GM12872 (cell line): ENCODE measurements around the gene LPIN3.

Experiments used
- TF ChIP-seq, protein P1 (sequence below): IDR thresholded peaks from 3 replicates; pipeline ENCODE4 v1.5.1; 2011; ENCODE audit warnings: low read depth, mild to moderate bottlenecking, low read length, moderate library complexity; ENCODE audit not compliant: insufficient read depth

LPIN3 gene

DNA sequence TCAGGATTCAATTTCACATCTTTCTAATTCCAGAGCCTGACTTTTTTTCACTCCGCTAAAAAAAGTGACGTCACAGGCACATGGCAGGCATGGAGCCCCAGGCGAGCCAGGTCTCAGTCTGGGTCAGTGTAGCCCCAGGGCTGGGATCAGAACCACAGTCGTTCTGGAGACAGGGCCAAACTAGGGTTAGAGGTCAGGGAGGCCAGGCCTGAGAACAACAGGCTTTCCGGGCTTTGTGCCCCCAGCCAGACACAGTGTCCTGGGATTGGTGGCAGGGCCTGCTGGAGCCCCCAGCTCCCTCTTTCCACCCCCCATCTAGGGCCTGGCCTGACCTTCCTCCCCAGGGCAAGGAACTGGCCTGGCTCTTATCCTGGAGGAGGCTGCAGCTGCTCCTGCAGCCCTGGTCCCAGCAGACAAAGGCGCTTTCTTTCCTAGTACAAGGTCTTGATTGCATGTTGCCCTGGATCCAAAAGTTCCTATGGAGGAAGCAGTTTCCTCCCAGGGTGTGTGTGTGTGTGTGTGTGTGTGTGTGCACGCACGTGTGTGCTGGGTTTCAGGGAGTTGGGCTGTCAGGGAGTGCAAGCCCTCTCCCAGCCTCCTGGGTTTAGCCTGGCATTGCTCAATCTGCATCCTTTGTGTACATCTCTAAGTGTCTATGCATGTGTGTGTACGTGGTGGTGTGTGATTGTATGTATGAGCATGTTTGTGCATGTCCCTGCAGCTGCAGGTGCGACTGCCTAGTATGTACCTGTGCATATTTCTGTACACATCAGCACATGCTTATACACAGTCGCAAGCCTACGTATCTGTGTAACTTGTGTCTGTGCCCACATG is 52.5 kb downstream of the LPIN3 start:
- TF ChIP-seq, protein P1, sequence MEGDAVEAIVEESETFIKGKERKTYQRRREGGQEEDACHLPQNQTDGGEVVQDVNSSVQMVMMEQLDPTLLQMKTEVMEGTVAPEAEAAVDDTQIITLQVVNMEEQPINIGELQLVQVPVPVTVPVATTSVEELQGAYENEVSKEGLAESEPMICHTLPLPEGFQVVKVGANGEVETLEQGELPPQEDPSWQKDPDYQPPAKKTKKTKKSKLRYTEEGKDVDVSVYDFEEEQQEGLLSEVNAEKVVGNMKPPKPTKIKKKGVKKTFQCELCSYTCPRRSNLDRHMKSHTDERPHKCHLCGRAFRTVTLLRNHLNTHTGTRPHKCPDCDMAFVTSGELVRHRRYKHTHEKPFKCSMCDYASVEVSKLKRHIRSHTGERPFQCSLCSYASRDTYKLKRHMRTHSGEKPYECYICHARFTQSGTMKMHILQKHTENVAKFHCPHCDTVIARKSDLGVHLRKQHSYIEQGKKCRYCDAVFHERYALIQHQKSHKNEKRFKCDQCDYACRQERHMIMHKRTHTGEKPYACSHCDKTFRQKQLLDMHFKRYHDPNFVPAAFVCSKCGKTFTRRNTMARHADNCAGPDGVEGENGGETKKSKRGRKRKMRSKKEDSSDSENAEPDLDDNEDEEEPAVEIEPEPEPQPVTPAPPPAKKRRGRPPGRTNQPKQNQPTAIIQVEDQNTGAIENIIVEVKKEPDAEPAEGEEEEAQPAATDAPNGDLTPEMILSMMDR, result no peak

DNA sequence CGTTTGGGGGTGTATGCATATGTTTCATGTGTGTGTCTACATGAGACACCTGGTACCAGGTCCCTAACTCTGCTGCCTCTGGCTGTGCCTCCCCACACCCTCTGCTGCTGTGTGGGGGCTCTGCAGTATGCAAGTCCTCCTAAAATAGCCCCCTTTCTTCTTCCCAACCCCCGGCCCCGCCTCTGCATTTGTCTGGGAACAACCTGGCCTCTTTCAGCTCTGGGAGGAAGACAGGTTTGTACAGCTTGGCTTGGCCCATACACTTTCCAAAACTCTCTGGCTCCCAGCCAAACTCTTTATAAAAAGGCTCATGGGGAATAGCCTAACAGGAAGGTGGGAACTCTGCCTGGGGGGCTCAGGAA is 53.1 kb downstream of the LPIN3 start:
- TF ChIP-seq, protein P1, result no peak

DNA sequence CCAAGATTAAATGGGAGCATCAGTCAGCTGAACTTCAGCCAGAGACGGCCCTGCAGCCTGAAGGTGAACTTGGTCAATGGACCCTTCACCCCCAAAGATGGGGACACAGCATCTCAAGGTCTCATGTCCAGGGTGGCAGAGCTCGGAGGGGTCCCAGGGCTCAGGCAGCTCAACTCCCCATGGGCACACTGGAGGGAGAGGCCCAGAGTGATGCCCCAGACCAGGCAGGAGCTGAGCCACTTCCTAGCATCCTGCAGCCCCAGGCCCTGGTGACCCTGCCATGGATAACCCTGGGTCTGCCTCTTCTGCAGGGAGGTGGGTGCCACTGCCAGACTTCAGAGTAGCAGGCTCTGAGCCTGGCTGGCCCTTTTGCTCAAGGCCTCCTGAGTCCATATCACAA is 53.5 kb downstream of the LPIN3 start:
- TF ChIP-seq, protein P1, result no peak

DNA sequence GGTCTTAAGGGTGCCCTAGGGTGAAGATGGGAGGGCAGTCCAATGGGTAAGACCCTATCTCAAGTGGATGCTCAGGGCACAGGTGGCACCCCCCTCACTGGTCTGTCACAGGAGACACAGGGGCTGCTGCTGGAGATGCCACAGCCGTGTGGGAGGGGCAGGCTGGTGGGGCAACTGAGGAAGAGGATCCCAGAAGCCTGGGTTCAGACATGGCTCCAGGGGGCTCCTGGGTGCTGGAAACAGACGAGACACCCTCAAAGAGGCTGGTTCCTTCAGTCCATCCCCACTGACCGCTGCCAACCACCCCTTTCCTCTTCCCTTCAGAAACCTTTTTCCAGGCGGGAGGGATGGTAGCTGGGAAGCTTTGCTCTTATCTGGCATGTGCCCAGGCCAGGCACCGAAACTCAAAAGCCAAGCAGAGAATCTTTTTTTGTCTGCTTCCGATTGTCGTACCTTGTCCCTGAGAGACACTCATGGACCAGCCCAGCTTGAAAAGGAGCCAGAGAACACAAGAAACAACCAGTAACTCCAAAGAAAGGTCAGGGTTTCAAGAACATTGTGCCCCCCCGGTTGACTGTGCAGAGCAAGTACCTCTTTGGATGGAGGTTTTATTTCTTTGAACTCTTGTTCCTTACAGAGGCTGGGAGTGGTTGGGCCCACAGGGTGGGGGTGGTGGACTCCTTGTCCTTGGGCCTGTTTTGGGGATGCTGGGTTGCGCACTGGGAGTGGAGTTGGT is 54.5 kb downstream of the LPIN3 start:
- TF ChIP-seq, protein P1, result no peak

DNA sequence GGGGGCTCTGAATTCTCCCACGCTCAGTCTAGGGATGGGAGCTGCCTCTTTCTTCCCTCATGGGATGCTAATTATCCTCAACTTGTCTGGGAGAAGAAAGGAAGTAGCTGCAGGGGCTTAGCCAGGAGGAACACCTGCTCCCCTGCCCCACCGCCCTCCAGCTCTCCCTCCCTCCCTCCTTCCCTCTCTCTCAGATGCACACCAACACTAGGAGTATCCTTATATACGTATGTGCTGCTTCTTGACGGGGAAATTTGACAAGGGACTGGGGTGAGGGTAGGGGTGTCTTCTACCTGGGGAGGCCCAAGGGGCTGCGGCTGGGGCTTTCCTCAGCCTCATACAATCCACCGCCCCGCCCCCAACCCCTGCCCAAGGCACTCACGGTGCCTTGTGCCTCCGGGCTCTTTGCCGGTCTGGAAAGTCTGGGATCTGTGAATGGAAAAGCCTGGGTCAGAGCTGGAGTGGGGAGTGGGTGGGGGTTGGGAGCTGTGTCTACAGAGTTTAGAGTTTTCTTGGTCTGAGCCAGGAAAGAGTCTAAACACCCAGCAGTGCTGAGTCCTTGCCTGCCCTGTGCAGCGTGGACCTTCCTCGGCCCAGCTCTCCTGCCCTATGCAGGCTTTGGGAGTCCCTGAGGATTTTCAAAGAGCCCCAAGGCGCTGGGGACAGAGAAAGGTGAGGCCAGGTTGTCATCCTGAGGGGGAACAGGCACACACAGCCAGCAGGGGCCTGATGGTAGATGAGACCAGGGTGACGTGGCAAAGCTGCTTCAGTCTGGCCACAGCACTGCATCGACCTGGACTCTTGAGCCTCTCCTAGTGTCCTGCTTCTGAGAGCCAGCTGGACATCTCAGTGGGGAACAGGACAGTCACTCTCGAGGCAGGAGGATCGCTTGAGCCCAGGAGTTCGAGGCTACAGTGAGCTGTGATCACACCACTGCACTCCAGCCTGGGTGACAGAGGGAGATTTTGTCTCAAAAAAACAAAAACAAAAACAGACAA is 55.3 kb downstream of the LPIN3 start:
- TF ChIP-seq, protein P1, result no peak

DNA sequence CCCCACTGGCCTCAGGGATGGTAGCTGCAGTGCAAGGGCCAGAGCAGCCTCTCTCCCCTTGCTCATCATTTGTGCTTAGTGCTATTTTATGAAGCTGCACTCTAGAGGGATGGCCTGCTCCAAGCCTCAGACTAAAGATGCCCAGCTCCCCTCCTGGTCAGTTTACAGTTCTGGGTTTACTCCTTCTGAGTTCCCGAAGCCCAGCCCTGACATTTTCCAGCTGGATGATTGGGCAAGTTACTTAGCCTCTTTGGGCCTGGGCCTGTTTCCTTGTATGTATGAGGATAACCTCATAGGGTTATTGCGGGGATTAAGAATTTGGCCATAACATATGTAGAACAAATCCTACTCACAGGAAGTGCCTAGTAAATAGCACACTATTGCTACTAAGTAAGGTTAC is 57.8 kb downstream of the LPIN3 start:
- TF ChIP-seq, protein P1, result no peak

DNA sequence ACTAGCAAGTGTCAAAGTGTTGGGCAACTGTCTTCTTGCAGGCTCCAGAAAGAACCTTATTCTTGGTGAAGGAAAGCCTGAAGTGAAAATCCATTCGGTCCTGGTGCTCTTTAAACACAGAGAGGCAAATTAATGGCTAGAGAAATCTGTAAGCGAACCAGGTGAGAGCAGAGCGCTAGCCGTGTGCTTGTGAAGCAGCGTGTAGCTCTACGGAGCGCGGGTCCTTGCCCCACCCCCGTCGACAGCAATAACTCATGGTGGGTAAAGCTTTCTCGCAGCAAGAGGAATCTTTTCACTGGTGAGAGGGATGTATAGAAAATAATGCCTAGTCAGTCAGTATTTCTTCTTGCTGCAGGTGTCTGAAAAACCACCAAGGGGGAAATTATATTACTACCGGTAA is 63.0 kb downstream of the LPIN3 start:
- TF ChIP-seq, protein P1, result no peak
